NT2/D1 (cell line): ENCODE results near the gene ATMIN.

ENCODE experiments used
- SUZ12 ChIP-seq: IDR thresholded peaks from 2 replicates; pipeline ENCODE4 v1.6.1; 2011; ENCODE audit not compliant: insufficient read length, insufficient read depth; ENCODE audit errors: extremely low read depth
- ZNF274 ChIP-seq: IDR thresholded peaks from 2 replicates; pipeline ENCODE4 v1.6.1; 2011; ENCODE audit warnings: mild to moderate bottlenecking, low read depth, low read length

GRCh38 chr16:80990577-80990976 lies 45.1 kb upstream of the ATMIN start:
- no peak for TF ChIP-seq SUZ12
- TF ChIP-seq ZNF274: no peak
